Measurements from ENCODE around the gene ZFAND5.

Gene ZFAND5

DNA sequence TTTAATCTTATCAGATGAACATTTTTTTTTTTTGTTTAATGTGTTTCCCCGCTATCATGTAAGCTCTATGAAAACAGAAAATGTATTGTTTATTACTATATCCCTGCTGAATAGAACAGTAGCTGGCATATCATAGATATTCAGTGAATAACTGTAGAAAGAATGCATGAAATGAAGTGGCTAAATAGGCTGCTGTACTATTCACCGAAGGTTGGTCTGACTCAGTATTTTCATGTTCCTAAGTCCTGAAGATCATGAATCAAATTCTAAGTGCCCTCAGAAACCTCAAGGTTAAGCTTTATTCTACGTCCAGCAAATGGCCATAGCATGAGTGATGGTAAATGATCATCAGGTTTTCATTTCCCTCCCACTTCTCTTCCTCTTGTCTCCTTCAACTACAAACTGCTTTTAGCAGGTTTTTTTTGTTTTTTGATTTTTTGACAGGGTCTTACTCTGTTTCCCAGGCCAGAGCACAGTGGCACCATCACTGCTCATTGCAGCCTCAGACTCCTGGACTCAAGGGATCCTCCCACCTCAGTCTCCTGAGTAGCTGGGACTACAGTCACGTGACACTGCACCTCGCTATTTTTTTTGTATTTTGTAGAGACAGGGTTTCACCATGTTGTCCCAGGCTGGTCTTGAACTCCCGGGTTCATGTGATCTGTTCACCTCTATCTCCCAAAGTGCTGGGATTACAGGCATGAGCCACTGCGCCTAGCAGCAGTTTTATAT lies 19.1 kb upstream of the ZFAND5 start:
- TF ChIP-seq, protein P1, sequence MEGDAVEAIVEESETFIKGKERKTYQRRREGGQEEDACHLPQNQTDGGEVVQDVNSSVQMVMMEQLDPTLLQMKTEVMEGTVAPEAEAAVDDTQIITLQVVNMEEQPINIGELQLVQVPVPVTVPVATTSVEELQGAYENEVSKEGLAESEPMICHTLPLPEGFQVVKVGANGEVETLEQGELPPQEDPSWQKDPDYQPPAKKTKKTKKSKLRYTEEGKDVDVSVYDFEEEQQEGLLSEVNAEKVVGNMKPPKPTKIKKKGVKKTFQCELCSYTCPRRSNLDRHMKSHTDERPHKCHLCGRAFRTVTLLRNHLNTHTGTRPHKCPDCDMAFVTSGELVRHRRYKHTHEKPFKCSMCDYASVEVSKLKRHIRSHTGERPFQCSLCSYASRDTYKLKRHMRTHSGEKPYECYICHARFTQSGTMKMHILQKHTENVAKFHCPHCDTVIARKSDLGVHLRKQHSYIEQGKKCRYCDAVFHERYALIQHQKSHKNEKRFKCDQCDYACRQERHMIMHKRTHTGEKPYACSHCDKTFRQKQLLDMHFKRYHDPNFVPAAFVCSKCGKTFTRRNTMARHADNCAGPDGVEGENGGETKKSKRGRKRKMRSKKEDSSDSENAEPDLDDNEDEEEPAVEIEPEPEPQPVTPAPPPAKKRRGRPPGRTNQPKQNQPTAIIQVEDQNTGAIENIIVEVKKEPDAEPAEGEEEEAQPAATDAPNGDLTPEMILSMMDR (IDR thresholded peaks at IDR 0.05; ENCODE audit: extremely low read depth, missing control alignments), result no peak
- no peak for DNase-seq (ENCODE audit: low spot score)

- TF ChIP-seq, protein P1 (IDR thresholded peaks at IDR 0.05; ENCODE audit: extremely low read depth, missing control alignments), result no peak
- DNase-seq (ENCODE audit: low spot score), result no peak
These were observed 17.4 kb upstream of the ZFAND5 start for GRCh38 chr9:72382405-72382804.

DNA sequence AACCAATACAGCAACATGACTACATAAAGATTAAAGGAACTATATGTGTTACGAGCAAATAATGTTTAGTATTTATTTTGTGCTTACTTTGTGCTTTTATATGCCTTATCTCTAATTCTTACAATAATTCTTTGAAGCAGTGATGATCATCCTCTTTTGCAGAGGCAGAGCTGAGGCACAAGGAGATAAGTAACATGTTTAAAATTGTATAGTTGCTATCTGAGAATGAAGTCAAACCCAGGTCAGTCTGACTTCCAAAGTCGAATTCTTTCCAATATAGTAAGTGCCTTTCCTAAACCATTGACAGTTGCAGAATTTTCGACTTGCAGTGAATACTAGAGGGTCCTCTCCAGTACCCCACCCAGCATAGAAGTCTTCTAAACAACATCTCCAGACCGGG lies 12.0 kb upstream of the ZFAND5 start:
- TF ChIP-seq, protein P1 (IDR thresholded peaks at IDR 0.05; ENCODE audit: extremely low read depth, missing control alignments), result no peak
- no peak for DNase-seq (ENCODE audit: low spot score)

DNA sequence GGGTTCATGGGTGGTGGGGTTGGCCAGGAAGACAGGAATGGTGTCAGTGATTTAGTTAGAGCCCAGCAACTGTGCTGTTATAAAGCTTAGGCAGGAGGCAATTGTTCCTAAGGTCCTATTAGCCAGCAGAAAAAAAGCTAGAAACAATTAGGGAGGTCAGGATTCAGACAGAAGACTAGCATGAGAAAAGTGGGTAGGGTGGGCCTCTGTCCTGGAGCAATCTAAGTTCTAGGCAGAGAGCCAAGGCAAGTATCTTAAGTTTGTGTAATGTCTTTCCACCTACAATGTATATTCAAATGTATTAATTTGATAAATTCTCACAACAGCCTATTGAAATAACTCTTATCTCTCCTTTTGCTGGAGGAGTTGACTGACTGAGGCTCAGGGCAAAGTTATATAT lies 6.1 kb upstream of the ZFAND5 start:
- TF ChIP-seq, protein P1 (IDR thresholded peaks at IDR 0.05; ENCODE audit: extremely low read depth, missing control alignments), result no peak

GRCh38 chr9:72365525-72366256 lies 683 bp upstream of the ZFAND5 start:
- TF ChIP-seq, protein P1 (IDR thresholded peaks at IDR 0.05; ENCODE audit: extremely low read depth, missing control alignments), result peak; percentile 11
- DNase-seq (ENCODE audit: low spot score), result peak; percentile 76

More for the DNA sequence above, 6.1 kb upstream of the ZFAND5 start:
- no peak for DNase-seq (ENCODE audit: low spot score)

DNA sequence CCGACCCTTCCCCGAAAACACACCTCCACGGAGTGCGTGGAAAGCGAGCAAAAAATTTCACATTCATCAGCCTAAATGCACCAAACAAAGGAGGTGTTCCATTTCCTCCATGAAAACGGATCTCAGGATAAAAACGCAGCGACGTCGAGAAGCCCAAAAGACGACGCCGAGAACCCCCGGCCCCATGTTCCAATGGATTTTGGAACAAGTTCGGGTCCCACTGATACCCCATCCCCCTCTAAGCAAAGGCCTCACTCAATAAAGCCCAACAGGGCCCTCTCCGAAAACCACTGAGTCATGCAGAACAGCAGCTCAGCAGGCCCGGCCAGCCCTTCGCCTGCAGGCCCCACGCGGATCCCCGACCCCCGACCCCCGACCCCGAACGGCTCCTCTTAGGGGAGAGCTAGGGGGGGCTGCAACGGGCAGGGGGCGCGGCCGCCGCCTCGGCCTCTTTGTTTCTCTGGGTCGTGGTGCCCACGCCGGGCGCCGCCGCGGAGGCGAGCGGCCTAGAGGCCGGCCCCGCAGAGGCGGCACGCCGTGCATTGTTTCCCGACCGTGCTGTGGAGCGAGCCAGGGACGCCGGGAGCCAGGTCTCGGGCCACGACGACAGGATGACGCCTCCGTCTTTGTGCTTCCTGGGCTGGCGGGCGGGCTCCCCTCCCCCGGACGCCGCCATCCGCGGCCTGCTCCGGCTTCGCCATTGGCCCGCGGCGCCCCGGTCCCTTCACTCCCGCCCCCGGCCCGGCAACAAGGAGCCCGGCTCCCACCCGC lies 915 bp downstream of the ZFAND5 start:
- DNase-seq (ENCODE audit: low spot score), result peak; percentile 91
- TF ChIP-seq, protein P1 (IDR thresholded peaks at IDR 0.05; ENCODE audit: extremely low read depth, missing control alignments), result no peak

DNA sequence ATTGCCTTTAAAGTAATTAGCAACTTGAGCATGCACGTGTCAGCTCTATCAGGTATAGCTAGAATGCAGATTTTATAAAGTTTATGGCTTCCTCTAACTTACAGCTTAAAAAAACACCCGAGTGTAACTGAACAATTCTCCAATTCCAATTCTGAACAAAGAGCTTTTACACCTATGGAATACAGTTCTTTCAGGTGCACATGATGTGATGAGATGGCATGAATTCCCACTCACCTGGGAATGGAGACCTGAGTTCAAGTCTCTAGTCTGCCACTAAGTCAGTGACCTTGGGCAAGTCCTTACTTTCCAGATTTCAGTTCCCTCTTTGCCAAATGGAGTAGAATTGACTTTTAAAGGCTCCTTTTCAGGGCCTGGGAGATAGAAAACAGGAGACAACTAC lies 1.8 kb downstream of the ZFAND5 start:
- TF ChIP-seq, protein P1 (IDR thresholded peaks at IDR 0.05; ENCODE audit: extremely low read depth, missing control alignments), result no peak
- DNase-seq (ENCODE audit: low spot score), result no peak
